Inflammatory macrophage (primary cell): ENCODE measurements around the gene NAV2.
"Not testable (repeated sequence)": the region's sequence is repeated elsewhere in the genome, so short reads cannot be mapped to it uniquely, and the experiment has no call there.

Experiments
- DNase-seq, 2 donors: peaks; one replicate each; pipeline ENCODE4 v3.0.0-alpha.2; 2020 to 2022

NAV2 gene

DNA sequence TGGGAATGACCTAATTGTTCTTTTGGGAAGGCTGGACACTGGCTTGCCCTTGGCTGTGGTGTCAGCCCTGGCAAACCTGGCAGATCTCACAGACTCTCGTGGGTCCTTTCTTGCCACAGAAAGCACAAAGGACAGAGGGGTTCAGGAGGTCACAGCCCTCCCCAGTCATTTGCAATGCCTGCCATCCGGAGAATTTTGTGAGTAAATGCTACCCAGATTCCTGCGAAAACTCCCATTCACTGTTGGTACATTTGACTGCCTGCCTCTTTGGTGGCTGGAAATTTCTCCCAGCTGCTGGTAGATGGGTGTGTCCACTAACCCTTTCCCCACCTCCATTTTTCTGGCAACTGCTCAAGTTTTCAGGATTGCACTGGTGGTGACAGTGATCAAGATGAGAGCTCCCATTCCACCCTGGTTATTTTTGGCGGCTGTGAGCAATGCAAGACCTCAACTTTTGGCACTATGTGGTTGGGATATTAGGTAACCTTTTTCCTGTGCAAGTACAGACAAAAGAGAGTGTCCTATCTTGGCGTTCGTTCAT, 155.7 kb downstream of the NAV2 start:
- no peak for DNase-seq

DNA sequence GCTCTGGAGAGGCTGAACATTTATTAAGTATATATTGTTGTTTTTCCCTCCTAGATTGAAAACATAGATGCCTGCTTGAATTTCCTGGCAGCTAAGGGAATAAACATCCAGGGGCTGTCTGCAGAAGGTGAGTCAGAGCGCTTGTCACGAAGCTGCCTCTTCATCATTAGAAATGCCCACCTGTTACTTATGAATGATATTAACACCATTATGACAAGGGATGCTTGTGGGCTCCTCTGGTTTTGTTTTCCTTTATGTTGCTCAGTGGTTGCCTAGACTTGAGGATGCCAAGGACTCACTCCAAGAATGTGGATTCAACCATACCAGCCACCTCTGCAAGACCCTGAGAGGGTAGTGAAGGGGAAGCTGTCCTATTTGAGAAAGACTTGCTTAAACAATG, 156.2 kb downstream of the NAV2 start:
- DNase-seq, result no peak

DNA sequence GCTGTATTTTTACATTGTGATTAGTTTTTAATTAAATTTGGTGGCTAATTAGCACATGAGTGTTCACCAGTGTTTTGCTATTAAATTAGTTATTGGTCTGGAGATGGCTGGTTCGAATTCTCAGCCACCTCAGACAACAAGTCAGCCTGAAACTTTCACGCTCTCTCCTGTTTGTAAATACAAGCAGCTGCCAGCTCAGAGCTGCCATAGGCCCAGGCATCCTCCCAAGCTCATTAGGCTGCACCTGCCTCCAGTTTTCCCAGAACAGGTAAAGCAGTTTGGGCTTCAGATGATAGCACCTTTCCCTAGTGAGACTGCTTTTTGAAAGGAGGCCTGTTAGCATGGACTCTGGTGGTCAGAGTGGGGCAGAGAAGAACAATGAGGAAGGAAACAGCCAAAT, 156.8 kb downstream of the NAV2 start:
- no peak for DNase-seq

DNA sequence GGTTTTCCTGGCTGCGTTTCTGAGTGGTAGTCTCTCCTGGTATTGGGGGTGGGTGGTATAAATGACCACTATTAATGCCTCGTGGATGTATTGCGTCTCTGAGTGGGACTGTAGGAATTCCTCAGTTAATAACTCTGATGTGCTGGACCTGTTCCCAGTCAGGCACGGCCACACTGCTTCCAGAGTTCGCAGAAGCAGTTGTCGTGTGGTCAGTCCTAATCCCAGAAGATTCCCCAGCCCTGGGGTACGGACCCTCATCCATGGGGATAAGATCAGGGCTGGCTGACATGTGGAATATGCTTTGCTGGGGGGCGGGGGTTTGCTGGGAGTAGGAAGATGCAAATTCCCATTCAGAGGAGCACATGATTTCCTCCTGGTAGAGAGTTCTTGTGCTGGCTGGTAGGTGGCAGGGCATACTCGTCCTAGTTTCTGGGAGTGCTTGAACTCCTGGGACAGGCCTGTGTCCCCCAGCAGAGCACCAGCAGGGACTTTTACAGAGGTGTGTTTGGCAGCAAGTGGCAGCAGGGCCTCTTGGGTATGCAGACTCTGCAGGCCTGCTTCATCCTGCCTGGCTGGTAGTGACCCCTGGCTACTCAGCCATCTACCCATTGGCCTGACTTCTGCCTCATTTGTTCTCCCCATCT, 157.4 kb downstream of the NAV2 start:
- no peak for DNase-seq

DNA sequence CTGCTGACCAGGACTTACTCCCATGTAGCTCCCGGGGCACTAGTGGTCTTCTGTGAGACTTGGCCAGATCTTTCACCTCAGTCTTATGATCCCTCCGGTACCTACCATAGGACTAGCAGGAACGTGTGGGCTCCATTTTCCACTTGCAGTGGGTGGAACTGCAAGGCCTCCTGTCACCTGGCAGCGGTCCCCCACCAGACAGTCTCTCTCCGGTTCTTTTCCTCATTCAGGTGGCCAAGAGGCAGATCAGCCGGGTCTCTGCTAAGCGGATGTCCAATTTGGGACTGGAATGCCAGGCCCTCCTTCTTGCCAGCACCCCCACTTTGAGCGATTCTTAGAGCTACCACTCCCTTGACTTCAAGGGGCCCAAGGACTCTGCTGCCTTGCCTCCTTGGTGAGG, 158.9 kb downstream of the NAV2 start:
- DNase-seq, result no peak

- no peak for DNase-seq
Measured at GRCh38 chr11:19872512-19873145, 160.0 kb downstream of the NAV2 start.

GRCh38 chr11:19873730-19874129, 161.1 kb downstream of the NAV2 start:
- DNase-seq, result no peak

DNA sequence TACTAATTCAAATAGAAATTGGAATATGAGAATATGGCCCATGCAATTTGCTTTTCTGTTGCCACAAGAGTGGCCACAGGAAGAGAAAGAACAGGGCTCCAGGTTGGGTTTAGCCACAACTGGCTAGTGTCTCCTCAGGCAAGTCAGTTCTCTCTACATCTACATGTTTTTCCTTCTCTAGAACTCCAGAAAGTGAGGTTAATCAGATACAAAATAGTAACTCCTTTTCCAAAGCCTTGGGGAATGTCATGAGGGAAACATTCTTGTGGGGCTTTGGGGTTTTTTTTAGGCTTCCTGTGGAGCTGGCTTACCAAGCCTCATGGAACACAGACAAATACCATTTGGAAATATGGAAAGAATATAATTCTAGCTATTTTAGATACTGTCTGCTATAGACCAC, 161.6 kb downstream of the NAV2 start:
- DNase-seq, result no peak

DNA sequence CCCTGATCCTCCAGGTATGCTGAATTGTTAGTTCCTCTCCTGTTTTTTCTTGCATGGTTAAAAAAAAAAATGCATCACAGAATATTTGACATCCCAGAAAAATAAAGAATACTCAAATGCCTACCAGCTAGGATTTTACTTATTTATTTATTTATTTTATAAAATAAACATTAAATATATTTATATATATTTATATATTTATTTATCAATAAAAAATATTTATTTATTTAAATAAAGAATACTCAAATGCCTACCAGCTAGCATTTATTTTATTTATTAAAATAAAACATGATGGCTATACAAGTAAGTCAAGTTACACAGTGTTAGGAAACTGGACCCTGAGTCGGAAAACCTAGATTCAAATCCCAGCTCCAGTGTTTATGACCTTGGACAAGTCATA, 164.1 kb downstream of the NAV2 start:
- no peak for DNase-seq

GRCh38 chr11:19878520-19878919, 165.9 kb downstream of the NAV2 start:
- DNase-seq, result no peak

GRCh38 chr11:19879307-19880087, 166.9 kb downstream of the NAV2 start:
- DNase-seq, result no peak

DNA sequence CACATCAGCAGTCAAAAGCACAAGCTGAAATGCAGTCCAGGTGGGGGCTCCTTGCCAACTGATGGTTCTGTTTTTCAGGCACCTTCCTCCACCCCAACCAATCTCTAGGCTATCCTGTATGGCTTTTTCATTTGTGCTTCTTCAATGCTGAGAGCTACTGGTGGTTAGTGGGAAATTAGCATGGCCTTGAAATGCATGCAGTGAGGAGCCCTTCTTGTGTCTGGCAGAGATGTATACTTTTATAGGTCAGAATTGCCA, 167.4 kb downstream of the NAV2 start:
- DNase-seq, result no peak

DNA sequence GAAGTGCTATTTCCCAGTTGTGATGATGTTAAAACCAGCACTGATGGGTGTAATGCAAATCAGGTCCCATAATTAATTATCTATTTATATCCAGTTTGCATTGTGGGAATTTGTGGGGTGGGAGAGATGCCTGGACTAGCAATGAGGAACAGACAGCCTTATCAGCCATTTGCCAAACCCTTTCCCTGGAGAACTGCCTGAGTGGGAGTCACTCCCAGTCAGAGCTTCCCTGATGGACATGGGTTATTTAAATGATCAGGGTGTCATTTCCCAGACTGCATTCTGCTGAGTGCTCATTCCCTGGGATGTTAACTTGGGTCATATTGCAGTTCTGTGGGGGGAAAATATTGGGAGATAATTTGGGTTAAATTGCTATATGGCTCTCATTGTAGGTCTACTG, 168.5 kb downstream of the NAV2 start:
- DNase-seq, result no peak

DNA sequence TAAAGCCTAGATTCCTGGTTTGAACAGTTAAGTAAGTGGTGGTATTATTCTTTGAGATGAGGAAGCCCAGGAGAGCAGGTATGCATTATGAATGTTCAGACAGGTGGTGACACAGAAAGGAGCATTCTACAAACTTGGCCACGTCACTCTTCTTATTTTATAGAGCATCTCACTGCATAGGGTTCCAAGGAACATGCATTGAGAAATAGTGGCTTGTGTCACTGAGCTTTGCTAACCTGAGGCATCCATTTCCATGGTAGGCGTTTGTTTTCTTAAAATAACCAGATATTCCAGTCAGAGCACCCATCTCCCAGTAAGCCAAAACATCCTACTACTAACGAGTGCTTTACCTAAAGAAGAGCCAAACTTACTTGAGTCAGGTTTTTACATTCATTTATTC, 169.7 kb downstream of the NAV2 start:
- DNase-seq, result no peak

DNA sequence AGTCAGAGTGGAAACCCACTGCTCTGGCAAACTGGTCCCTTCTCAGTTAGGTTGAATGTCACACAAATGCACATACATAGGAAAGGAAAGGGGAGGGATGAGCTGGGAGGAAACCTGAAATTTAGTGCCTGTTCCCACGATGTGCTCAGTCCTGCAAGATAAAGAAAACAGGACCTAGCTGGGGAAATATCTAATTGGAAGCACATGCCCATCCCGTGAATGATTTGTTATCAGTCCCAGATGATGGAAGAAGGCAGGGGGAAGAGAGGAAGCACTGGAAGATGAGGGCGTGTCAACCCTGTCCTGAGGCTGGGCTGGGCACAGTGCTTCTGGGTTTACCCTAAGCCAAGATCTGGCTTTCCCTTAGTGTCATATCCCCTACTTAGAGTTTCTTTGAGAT, 173.9 kb downstream of the NAV2 start:
- no peak for DNase-seq

DNA sequence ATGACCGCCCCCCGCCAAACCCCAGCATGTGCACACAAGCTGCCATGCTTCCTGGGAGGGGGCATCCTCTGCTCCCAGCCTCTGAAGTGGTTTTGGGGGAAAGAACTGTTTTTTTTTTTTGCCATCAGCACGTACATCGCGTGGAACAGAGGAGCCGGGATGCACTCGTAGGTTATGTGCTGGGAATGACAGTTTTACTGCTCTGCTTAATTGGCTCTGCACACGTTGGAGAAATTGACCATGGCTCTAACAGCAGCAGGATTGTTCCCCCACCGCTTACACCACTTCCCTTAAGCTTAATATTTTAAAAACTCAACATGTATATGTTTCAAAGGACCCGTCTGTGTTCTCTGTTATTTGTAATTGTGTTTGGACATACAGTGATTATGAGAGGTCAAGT, 175.2 kb downstream of the NAV2 start:
- no peak for DNase-seq

- no peak for DNase-seq
Measured at GRCh38 chr11:19889531-19889930, 176.9 kb downstream of the NAV2 start.

DNA sequence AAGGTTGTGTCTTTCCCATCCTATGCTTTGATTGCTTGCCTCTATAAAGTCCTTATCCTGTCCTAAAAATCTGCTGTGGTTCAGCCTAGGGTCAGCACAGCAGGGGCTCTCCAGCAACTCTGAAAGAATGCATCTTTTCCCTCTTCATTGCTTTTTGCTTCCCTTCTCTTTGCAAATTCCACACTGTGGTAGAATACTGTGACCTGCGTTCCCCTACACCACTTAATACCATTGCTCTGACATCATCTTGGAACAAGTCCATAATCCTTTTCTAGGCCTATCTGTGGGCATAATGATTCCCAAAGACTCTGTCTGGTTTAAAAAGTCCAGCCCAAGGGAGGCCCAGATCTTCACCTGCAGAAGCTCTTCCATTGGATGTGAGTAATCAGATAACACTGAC, 177.7 kb downstream of the NAV2 start:
- DNase-seq, result no peak

GRCh38 chr11:19891022-19891421, 178.4 kb downstream of the NAV2 start:
- no peak for DNase-seq

- DNase-seq, result no peak
Measured at GRCh38 chr11:19892387-19892786, 179.8 kb downstream of the NAV2 start.

GRCh38 chr11:19892876-19893275, 180.2 kb downstream of the NAV2 start:
- no peak for DNase-seq

GRCh38 chr11:19894404-19894803, 181.8 kb downstream of the NAV2 start:
- DNase-seq, result no peak

- DNase-seq, result not testable (repeated sequence)
Measured at GRCh38 chr11:19895037-19895436, 182.4 kb downstream of the NAV2 start.

DNA sequence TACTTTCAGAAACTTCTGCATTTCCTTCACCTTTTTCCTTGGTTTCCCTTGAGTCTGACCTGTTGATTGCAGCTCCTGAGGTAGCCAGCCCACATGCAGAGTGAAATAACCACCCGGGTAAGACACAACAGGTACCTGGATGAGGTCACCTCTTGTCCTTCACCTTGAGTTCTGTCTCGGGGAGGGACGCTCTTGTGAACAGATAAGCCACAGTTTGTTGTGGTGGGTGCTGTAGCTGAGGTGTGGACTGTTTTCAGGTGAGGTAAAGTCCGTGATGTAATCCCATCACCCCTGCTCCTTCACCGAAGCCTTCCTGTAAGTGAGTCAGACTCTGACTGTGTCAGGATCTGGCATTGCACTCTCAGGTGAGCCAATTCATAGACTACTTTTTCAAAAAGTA, 183.1 kb downstream of the NAV2 start:
- DNase-seq, result no peak
